Measurements from ENCODE around the gene GKN1. TPM values are rescaled to one million over a fixed set of nuclear protein-coding genes. Genes with fewer than 3 reads are reported as not detected.

GKN1 gene
- total RNA-seq, 1 experiment from 2014 or later: not detected

DNA sequence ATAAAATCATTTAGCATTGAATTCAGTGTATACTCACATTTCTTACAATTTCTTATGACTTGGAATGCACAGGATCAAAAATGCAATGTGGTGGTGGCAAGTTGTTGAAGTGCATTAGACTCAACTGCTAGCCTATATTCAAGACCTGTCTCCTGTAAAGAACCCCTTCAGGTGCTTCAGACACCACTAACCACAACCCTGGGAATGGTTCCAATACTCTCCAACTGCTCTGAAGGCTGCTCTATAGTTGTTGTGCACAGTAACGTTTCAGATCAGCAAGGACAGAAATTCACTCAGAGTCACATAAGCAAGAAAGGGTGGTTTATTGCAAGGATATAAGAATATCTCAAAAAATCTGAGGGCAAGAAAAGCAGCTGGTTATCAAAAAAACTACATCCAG, 6.5 kb downstream of the GKN1 start:
- Histone ChIP-seq H3K9ac (ENCODE audit: extremely low read depth, insufficient read length, low read length) (no peak overlapping the region), H3K4ac (ENCODE audit: low read depth, low read length) (no peak overlapping the region), H3K18ac (ENCODE audit: insufficient read length, low read depth, low read length) (no peak overlapping the region), H4K8ac (replicated peaks; ENCODE audit: insufficient read length, low read depth, low read length) (no peak overlapping the region), H4K91ac (ENCODE audit: insufficient read length, low read depth, low read length) (no peak overlapping the region), H3K9me3 (ENCODE audit: control insufficient read depth, low read depth, low read length) (no peaks in the 10 kb centered on the region), H3K23ac (ENCODE audit: insufficient read length, low read depth, low read length) (no peak overlapping the region), H2BK12ac (ENCODE audit: insufficient read length, low read depth, low read length) (no peak overlapping the region), H2BK15ac (ENCODE audit: low read depth, low read length) (no peak overlapping the region), H3T11ph (ENCODE audit: low read length) (no peak overlapping the region), H2BK5ac (ENCODE audit: insufficient read length, low read length) (no peak overlapping the region), H3K4me1 (ENCODE audit: insufficient read depth, low read length) (no peaks in the 10 kb centered on the region), H2BK20ac (ENCODE audit: low read depth, low read length, poor library complexity, severe bottlenecking) (no peak overlapping the region), H3K27ac (ENCODE audit: insufficient read length, low read depth, low read length) (no peak overlapping the region), H4K5ac (ENCODE audit: insufficient read length, low read depth, low read length) (no peak overlapping the region), H3K79me2 (ENCODE audit: insufficient read depth, low read length) (no peaks in the 10 kb centered on the region), H2AFZ (ENCODE audit: low read length) (no peak overlapping the region), H3K27me3 (ENCODE audit: insufficient read depth, low read length) (no peaks in the 10 kb centered on the region), H3K4me2 (ENCODE audit: insufficient read depth, insufficient read length, low read length) (no peak overlapping the region), H3K23me2 (ENCODE audit: insufficient read length, low read depth, low read length, poor library complexity, severe bottlenecking) (no peaks in the 10 kb centered on the region), H4K20me1 (ENCODE audit: control insufficient read depth, insufficient read depth, insufficient read length) (no peaks in the 10 kb centered on the region), H2AK5ac (ENCODE audit: insufficient read length, low read length) (no peak overlapping the region), H3K79me1 (ENCODE audit: insufficient read depth, low read depth, low read length, poor library complexity, severe bottlenecking) (no peaks in the 10 kb centered on the region), H3K14ac (ENCODE audit: insufficient read depth, low read length) (no peak overlapping the region), H2BK120ac (ENCODE audit: low read depth, low read length, poor library complexity, severe bottlenecking) (no peak overlapping the region), H3K56ac (ENCODE audit: insufficient read length, low read depth, low read length) (no peak overlapping the region)
- DNase-seq: no peak
- Mint-ChIP-seq H3K27me3 (ENCODE audit: low read depth) (peaks cover 12% of the 10 kb centered on the region), H3K4me3 (no peak overlapping the region), H3K9me3 (no peaks in the 10 kb centered on the region), H3K27ac (no peak overlapping the region), H3K4me1 (peaks cover 8 to 10% of the 10 kb centered on the region in 2 experiments), H3K36me3 (ENCODE audit: insufficient read depth in 1 of 3, low read depth in 3 of 3) (no peaks in the 10 kb centered on the region)
- TF ChIP-seq, protein P1, sequence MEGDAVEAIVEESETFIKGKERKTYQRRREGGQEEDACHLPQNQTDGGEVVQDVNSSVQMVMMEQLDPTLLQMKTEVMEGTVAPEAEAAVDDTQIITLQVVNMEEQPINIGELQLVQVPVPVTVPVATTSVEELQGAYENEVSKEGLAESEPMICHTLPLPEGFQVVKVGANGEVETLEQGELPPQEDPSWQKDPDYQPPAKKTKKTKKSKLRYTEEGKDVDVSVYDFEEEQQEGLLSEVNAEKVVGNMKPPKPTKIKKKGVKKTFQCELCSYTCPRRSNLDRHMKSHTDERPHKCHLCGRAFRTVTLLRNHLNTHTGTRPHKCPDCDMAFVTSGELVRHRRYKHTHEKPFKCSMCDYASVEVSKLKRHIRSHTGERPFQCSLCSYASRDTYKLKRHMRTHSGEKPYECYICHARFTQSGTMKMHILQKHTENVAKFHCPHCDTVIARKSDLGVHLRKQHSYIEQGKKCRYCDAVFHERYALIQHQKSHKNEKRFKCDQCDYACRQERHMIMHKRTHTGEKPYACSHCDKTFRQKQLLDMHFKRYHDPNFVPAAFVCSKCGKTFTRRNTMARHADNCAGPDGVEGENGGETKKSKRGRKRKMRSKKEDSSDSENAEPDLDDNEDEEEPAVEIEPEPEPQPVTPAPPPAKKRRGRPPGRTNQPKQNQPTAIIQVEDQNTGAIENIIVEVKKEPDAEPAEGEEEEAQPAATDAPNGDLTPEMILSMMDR (conservative IDR thresholded peaks at IDR 0.05): no peak
- WGBS (ENCODE audit: extremely low coverage, insufficient read length, low lambda C conversion rate): no CpG with 5 or more reads among the region's 1 CpG
